HFFc6 (cell line): ENCODE measurements around the gene TMEM51. TPM values are rescaled to one million over a fixed set of nuclear protein-coding genes. Genes with fewer than 3 reads are reported as not detected.

Experiments used
- DNase-seq: peaks from one replicate; pipeline ENCODE4 v3.0.0-alpha.2; 2018
- H3K27ac Mint-ChIP-seq: 2 replicates; pipeline ENCODE4 v1.8.0; 2020; ENCODE audit warnings: mild to moderate bottlenecking, mixed read lengths
- H3K27me3 Mint-ChIP-seq: 2 replicates; pipeline ENCODE4 v1.8.0; 2021; ENCODE audit warnings: mild to moderate bottlenecking, moderate library complexity, mixed read lengths; ENCODE audit not compliant: insufficient read depth
- H3K36me3 Mint-ChIP-seq: 2 replicates; pipeline ENCODE4 v1.8.0; 2021; ENCODE audit warnings: low read depth, mixed read lengths
- H3K4me1 Mint-ChIP-seq: 2 replicates; pipeline ENCODE4 v1.8.0; 2020; ENCODE audit warnings: low read depth, mixed read lengths
- H3K4me3 Mint-ChIP-seq: 2 replicates; pipeline ENCODE4 v1.8.0; 2020; ENCODE audit warnings: mild to moderate bottlenecking, moderate library complexity, mixed read lengths
- H3K9me3 Mint-ChIP-seq: 2 replicates; pipeline ENCODE4 v1.8.0; 2020; ENCODE audit warnings: mild to moderate bottlenecking, mixed read lengths
- CTCF ChIP-seq: fragments of 200-600 bp; sonication (generic); IDR thresholded peaks from 2 replicates; pipeline ENCODE4 v1.5.0; 2021; ENCODE audit warnings: antibody characterized with exemption, mild to moderate bottlenecking
- total RNA-seq, 6 experiments: library from RNA; stranded (reverse); fragmentation: NEBNext Ultra II Directional; extraction: Animal tissue kit (Norgen Biotek cat#: 25700); gene quantifications; 2 replicates in 1 of 6; 3 replicates in 5 of 6; pipeline ENCODE4 v1.2.3, GENCODE V29; 2021

Gene TMEM51
- total RNA-seq, 6 experiments from 2014 or later, result 4.8 to 6.8 (median 6.6) TPM

DNA sequence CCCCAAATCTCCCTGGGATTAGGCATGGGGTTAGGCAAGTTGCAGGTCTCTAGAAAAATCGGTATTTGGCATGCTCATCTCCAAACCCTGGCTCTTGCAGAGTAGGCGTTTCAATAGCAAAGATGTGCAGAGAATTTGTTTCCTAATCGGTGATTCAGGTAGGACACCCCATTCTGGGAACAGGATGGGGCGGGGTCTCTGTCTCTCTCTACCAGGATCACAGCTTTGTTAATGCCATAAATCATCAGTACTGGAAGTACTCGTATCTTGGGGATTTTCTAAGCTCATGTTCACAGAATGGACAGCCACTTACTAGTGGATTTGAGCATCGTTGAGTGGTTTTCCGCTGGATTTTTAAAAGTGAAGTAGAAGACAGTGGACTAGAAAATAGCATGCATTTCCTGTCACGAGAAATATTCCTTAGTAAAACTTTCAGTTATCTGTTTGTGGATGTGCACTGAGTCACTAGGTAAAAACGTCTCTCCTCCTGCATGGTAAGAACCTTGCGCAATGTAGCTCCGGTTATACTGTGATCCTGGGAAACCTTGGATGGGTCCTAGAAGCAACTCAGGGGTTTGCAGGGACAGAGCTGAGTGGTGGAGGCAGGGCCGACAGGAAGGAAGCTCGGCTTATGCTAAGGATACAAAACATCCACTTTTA is 5.1 kb downstream of the TMEM51 start:
- TF ChIP-seq CTCF, result no peak
- Mint-ChIP-seq H3K4me1 (peaks cover 78% of the 10 kb centered on the region), H3K27me3 (peaks cover 1% of the 10 kb centered on the region), H3K9me3 (no peaks in the 10 kb centered on the region), H3K27ac (peak overlapping the region; percentile 94), H3K36me3 (no peaks in the 10 kb centered on the region), H3K4me3 (peak overlapping the region; percentile 86)
- DNase-seq, result peak; percentile 78

- Mint-ChIP-seq H3K27me3 (peaks cover under 1% of the 10 kb centered on the region), H3K4me3 (peak overlapping the region; percentile 86), H3K9me3 (no peaks in the 10 kb centered on the region), H3K27ac (peak overlapping the region; percentile 94), H3K4me1 (peaks cover 78% of the 10 kb centered on the region), H3K36me3 (no peaks in the 10 kb centered on the region)
- no peak for DNase-seq
- TF ChIP-seq CTCF, result no peak
These were observed 5.6 kb downstream of the TMEM51 start for GRCh38 chr1:15159166-15159555.

DNA sequence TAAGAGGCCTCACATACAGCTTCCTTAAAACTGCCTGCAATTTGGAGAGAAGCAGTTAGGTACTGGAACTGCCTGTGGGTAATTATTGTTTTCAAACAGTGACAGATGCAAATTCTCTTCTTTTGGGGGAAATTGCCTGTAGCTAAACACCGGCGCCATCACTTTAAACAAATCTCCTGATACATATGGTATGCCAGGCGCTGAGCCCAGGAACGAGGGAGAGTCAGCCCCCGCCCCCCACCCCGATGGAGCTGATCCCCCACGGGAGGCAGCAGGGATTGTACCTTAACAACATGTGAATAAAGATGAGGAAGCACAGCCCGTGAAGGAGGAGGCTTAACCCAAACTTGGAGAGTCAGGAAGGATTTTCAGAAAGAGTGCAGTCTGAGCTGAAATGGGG is 7.1 kb downstream of the TMEM51 start:
- Mint-ChIP-seq H3K27me3 (no peaks in the 10 kb centered on the region; the same call in 1 of the 2 replicates), H3K36me3 (no peaks in the 10 kb centered on the region)

DNA sequence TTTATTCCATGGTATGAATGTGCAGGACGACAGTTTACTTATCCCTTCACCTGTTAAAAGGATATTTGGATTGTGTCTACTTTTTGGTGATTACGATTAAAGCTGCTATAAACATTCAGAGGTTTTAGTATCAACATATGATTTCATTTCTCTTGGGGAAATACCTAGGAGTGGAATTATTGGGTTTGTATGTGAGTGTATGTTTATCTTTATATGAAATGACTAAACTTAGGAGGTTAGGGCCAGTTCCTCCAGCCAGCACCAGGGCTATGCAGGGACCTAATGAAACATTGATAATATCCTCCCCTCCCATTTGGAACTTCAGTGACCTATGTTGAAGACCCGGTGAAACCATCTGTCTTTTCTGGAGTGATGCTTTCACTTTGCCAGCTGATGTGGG is 13.8 kb downstream of the TMEM51 start:
- no peak for TF ChIP-seq CTCF
- Mint-ChIP-seq H3K27ac (peak overlapping the region; percentile 95), H3K4me3 (0 out of 2 replicates have a peak overlapping the region, but pooled peaks have one; percentile 15), H3K4me1 (peaks cover 64% of the 10 kb centered on the region), H3K36me3 (no peaks in the 10 kb centered on the region), H3K9me3 (no peaks in the 10 kb centered on the region), H3K27me3 (no peaks in the 10 kb centered on the region; the same call in 1 of the 2 replicates)
- DNase-seq, result no peak

More for the DNA sequence above, 7.1 kb downstream of the TMEM51 start:
- Mint-ChIP-seq H3K4me3 (no peak overlapping the region), H3K4me1 (peaks cover 71% of the 10 kb centered on the region), H3K27ac (peak overlapping the region; percentile 36; the same call in 1 of the 2 replicates), H3K9me3 (no peaks in the 10 kb centered on the region)
- DNase-seq, result no peak
- no peak for TF ChIP-seq CTCF

GRCh38 chr1:15168479-15168878 is 14.9 kb downstream of the TMEM51 start:
- Mint-ChIP-seq H3K27ac (peak overlapping the region; percentile 95), H3K4me1 (peaks cover 64% of the 10 kb centered on the region), H3K36me3 (no peaks in the 10 kb centered on the region), H3K4me3 (peak overlapping the region; percentile 51), H3K9me3 (no peaks in the 10 kb centered on the region), H3K27me3 (no peaks in the 10 kb centered on the region)
- peak; percentile 94 for DNase-seq
- no peak; the same call in 1 of the 2 replicates for TF ChIP-seq CTCF
